ENCODE results near the gene MYH14. TPM values are rescaled to one million over a fixed set of nuclear protein-coding genes. Genes with fewer than 3 reads are reported as not detected.
"Not testable (repeated sequence)": the region's sequence is repeated elsewhere in the genome, so short reads cannot be mapped to it uniquely, and the experiment has no call there.

MYH14 gene
- total and polyA plus RNA-seq, 2 donors (not counting 1 experiment from before 2014, with no cell fraction given), result not detected

DNA sequence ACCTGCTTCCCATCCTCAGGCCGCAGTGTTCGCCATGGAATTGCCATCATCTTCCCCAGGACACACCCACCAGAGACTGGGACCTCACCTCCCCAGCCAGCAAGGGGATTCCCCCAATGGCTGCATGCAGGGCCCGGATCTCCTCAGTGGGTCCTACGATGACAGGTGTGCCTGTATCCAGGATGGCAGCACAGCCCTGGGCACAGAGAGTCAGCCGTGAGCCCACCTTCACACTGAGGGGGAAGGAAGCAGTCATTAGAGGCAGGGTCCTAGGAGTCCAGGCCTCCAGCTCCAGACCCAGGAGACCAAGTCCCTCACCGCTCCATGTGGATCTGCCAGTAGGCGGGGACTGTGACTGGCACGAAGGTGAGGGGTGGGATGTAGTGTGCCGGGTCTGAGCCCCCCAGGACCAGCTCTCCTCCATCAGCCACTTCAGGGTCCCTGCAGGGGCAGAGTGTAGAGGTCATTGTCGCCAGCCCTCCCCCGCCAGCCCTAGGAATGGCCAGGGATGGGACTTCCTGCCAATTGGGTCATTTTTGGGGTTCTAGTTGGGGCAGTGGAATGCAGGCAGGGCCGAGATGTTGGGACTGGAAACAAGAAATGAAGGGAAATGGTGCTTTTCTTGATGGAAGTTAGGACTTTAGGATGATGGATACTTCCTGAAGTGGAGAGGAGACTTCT is 131.5 kb downstream of the MYH14 start:
- Histone ChIP-seq H3K27me3 (ENCODE audit: control insufficient read depth, insufficient read depth, low read length) (peaks cover 10% of the 10 kb centered on the region), H3K9ac (ENCODE audit: insufficient read depth, low read length) (no peak overlapping the region), H3K27ac (ENCODE audit: insufficient read depth, low read length) (no peak overlapping the region), H3K36me3 (ENCODE audit: control insufficient read depth, insufficient read depth, low read length) (no peaks in the 10 kb centered on the region), H3K9me3 (ENCODE audit: control insufficient read depth, insufficient read depth, low read depth, low read length) (no peaks in the 10 kb centered on the region), H2AFZ (ENCODE audit: low read length) (no peak overlapping the region), H4K20me1 (ENCODE audit: control insufficient read depth, extremely low read depth, insufficient read depth, low read length) (no peaks in the 10 kb centered on the region), H3K4me2 (ENCODE audit: extremely low read depth, insufficient read depth, low read length) (no peak overlapping the region), H3K79me2 (ENCODE audit: control insufficient read depth, insufficient read depth, low read length) (no peaks in the 10 kb centered on the region), H3K4me3 (replicated peaks in 1 of 4; ENCODE audit: control extremely low read depth in 1 of 4, insufficient read depth in 1 of 4, low read depth in 3 of 4, low read length in 4 of 4) (no peak overlapping the region), H3K4me1 (ENCODE audit: control insufficient read depth, extremely low read depth, insufficient read depth, low read length) (no peaks in the 10 kb centered on the region)
- TF ChIP-seq, protein P1, sequence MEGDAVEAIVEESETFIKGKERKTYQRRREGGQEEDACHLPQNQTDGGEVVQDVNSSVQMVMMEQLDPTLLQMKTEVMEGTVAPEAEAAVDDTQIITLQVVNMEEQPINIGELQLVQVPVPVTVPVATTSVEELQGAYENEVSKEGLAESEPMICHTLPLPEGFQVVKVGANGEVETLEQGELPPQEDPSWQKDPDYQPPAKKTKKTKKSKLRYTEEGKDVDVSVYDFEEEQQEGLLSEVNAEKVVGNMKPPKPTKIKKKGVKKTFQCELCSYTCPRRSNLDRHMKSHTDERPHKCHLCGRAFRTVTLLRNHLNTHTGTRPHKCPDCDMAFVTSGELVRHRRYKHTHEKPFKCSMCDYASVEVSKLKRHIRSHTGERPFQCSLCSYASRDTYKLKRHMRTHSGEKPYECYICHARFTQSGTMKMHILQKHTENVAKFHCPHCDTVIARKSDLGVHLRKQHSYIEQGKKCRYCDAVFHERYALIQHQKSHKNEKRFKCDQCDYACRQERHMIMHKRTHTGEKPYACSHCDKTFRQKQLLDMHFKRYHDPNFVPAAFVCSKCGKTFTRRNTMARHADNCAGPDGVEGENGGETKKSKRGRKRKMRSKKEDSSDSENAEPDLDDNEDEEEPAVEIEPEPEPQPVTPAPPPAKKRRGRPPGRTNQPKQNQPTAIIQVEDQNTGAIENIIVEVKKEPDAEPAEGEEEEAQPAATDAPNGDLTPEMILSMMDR (conservative IDR thresholded peaks at IDR 0.05 in 1 of 2, IDR thresholded peaks at IDR 0.05 in 1 of 2; ENCODE audit: low read depth in 1 of 2, low read length in 2 of 2), result no peak
- TF ChIP-seq EZH2 (IDR thresholded peaks at IDR 0.05; ENCODE audit: low read length, missing control alignments), result no peak
- DNase-seq (ENCODE audit: low read depth in 2 of 2), result no peak

DNA sequence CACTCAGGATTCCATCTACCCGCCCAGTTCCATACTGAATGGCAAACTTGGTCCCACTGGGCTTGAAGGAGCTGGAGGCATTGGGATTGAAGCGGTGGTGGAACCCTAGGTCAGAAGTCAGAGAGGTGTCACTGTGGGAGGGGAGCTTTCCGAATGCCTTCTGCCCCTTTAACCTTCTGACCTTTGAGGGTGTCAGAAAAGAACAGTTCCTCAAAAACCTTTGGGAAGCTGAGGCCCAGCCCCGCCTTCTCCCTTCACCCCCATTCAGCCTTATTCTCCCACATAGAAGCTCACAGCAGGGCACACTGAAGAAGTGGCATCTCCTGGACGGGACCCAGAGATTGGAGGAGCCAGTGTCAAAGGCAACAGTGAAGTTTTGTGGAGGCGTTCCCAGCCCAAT is 133.6 kb downstream of the MYH14 start:
- H3K4me1 ChIP-seq (ENCODE audit: control insufficient read depth, extremely low read depth, insufficient read depth, low read length); H3K9me3 ChIP-seq (ENCODE audit: control insufficient read depth, insufficient read depth, low read depth, low read length); H3K27me3 ChIP-seq (ENCODE audit: control insufficient read depth, insufficient read depth, low read length); H3K79me2 ChIP-seq (ENCODE audit: control insufficient read depth, insufficient read depth, low read length); H3K9ac ChIP-seq (ENCODE audit: insufficient read depth, low read length); H3K36me3 ChIP-seq (ENCODE audit: control insufficient read depth, insufficient read depth, low read length); H2AFZ ChIP-seq (ENCODE audit: low read length); H3K4me3 ChIP-seq (replicated peaks in 1 of 4; ENCODE audit: control extremely low read depth in 1 of 4, insufficient read depth in 1 of 4, low read depth in 3 of 4, low read length in 4 of 4); DNase-seq (ENCODE audit: low read depth in 2 of 2); H3K4me2 ChIP-seq (ENCODE audit: extremely low read depth, insufficient read depth, low read length); H3K27ac ChIP-seq (ENCODE audit: insufficient read depth, low read length); H4K20me1 ChIP-seq (ENCODE audit: control insufficient read depth, extremely low read depth, insufficient read depth, low read length): not testable (repeated sequence)

DNA sequence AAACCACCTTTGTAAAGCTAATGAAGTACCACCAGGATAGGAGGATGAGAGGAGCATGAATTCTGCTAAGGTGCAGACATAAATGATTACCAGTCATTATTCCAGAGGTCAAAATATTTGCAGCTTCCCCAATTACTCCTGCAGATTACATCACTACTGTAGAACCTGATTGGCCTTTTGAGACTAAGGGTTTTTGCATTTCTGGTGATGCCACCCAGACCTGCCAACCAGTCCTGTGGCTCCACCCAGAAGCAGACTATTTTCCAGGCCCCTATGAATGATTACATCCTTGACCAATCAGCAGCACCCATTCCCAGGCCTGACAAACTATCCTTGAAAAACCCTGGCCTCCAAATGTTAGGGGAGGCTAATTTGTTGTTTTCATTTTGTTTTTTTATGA is 136.9 kb downstream of the MYH14 start:
- no peaks in the 10 kb centered on the region for H3K27me3 ChIP-seq (ENCODE audit: control insufficient read depth, insufficient read depth, low read length)
- H3K4me2 ChIP-seq (ENCODE audit: extremely low read depth, insufficient read depth, low read length), result no peak overlapping the region
- no peaks in the 10 kb centered on the region for H3K79me2 ChIP-seq (ENCODE audit: control insufficient read depth, insufficient read depth, low read length)
- H3K4me3 ChIP-seq (replicated peaks in 1 of 4; ENCODE audit: control extremely low read depth in 1 of 4, insufficient read depth in 1 of 4, low read depth in 3 of 4, low read length in 4 of 4), result no peak overlapping the region
- H3K9ac ChIP-seq (ENCODE audit: insufficient read depth, low read length), result no peak overlapping the region
- H2AFZ ChIP-seq (ENCODE audit: low read length), result no peak overlapping the region
- H3K9me3 ChIP-seq (ENCODE audit: control insufficient read depth, insufficient read depth, low read depth, low read length), result no peaks in the 10 kb centered on the region
- H4K20me1 ChIP-seq (ENCODE audit: control insufficient read depth, extremely low read depth, insufficient read depth, low read length), result no peaks in the 10 kb centered on the region
- DNase-seq (ENCODE audit: low read depth in 2 of 2), result no peak
- H3K27ac ChIP-seq (ENCODE audit: insufficient read depth, low read length), result no peak overlapping the region
- no peaks in the 10 kb centered on the region for H3K4me1 ChIP-seq (ENCODE audit: control insufficient read depth, extremely low read depth, insufficient read depth, low read length)
- H3K36me3 ChIP-seq (ENCODE audit: control insufficient read depth, insufficient read depth, low read length), result no peaks in the 10 kb centered on the region
- no peak for TF ChIP-seq EZH2 (IDR thresholded peaks at IDR 0.05; ENCODE audit: low read length, missing control alignments)
- TF ChIP-seq, protein P1 (conservative IDR thresholded peaks at IDR 0.05 in 1 of 2, IDR thresholded peaks at IDR 0.05 in 1 of 2; ENCODE audit: low read depth in 1 of 2, low read length in 2 of 2), result no peak
